ENCODE data around the gene PISD.

GRCh38 chr22:31635638-31636306 is 26.2 kb downstream of the PISD start:
- TF ChIP-seq CTCF (IDR thresholded peaks at IDR 0.05; ENCODE audit: low read depth, low read length) (no peak), POLR2A (IDR thresholded peaks at IDR 0.05; ENCODE audit: extremely low read depth, insufficient read length) (no peak), MAX (IDR thresholded peaks at IDR 0.05; ENCODE audit: low read depth, low read length) (no peak)

Measured in NB4 (cell line).